Hepatocyte (in vitro differentiated cells): ENCODE results near the gene SERPINB12. TPM values are rescaled to one million over a fixed set of nuclear protein-coding genes. Genes with fewer than 3 reads are reported as not detected.

ENCODE experiments used
- DNase-seq: peaks from one replicate; pipeline ENCODE4 v3.0.0-alpha.2; 2016; ENCODE audit warnings: low spot score
- H2AFZ ChIP-seq: fragments of 200-600 bp; sonication (generic); 2 replicates; pipeline ENCODE4 v1.6.0; 2016; ENCODE audit warnings: antibody characterized with exemption, mild to moderate bottlenecking
- H3K27ac ChIP-seq: fragments of 200-600 bp; sonication (generic); 2 replicates; pipeline ENCODE4 v1.5.1; 2016; ENCODE audit warnings: mild to moderate bottlenecking
- H3K27me3 ChIP-seq: fragments of 200-600 bp; sonication (generic); 2 replicates; pipeline ENCODE4 v1.6.1; 2016
- H3K36me3 ChIP-seq: fragments of 200-600 bp; sonication (generic); replicated peaks from 2 replicates; pipeline ENCODE4 v1.5.1; 2016; ENCODE audit warnings: low read depth; ENCODE audit not compliant: insufficient read depth
- H3K4me1 ChIP-seq: fragments of 200-600 bp; sonication (generic); 2 replicates; pipeline ENCODE4 v1.5.1; 2016; ENCODE audit warnings: mild to moderate bottlenecking, moderate library complexity; ENCODE audit not compliant: insufficient read depth
- H3K4me2 ChIP-seq: fragments of 200-600 bp; sonication (generic); 2 replicates; pipeline ENCODE4 v1.6.0; 2016
- H3K4me3 ChIP-seq: fragments of 200-600 bp; sonication (generic); 2 replicates; pipeline ENCODE4 v1.5.1; 2016; ENCODE audit warnings: mild to moderate bottlenecking
- H3K79me2 ChIP-seq: fragments of 200-600 bp; sonication (generic); 2 replicates; pipeline ENCODE4 v1.6.0; 2017; ENCODE audit warnings: mild to moderate bottlenecking
- H3K9me2 ChIP-seq: fragments of 200-600 bp; sonication (generic); replicated peaks from 2 replicates; pipeline ENCODE4 v1.6.0; 2017; ENCODE audit warnings: mild to moderate bottlenecking; ENCODE audit not compliant: insufficient read depth
- H3K9me3 ChIP-seq: fragments of 200-600 bp; sonication (generic); 2 replicates; pipeline ENCODE4 v1.5.1; 2016; ENCODE audit warnings: low read depth, mild to moderate bottlenecking
- H4K20me1 ChIP-seq: fragments of 200-600 bp; sonication (generic); 2 replicates; pipeline ENCODE4 v1.6.0; 2016; ENCODE audit warnings: mild to moderate bottlenecking; ENCODE audit not compliant: insufficient read depth, poor library complexity, severe bottlenecking
- EZH2 ChIP-seq: fragments of 200-600 bp; sonication (generic); IDR thresholded peaks from 2 replicates; pipeline ENCODE4 v1.6.1; 2016; ENCODE audit warnings: antibody characterized with exemption, mild to moderate bottlenecking, borderline replicate concordance
- EZH2phosphoT487 ChIP-seq: fragments of 200-600 bp; sonication (generic); IDR thresholded peaks from one replicate; pipeline ENCODE4 v1.6.1; 2018; ENCODE audit warnings: antibody characterized with exemption, mild to moderate bottlenecking, low read depth, moderate library complexity; ENCODE audit not compliant: unreplicated experiment, severe bottlenecking
- WGBS: methylation state at CpG from one replicate; pipeline ENCODE4 v1.1.6; 2016; ENCODE audit warnings: low lambda C conversion rate; ENCODE audit errors: missing lambda C conversion rate; 5-methylcytosine and 5-hydroxymethylcytosine counted together
- polyA plus RNA-seq: library from polyadenylated mRNA; unstranded; fragments of >200 nt; fragmentation: Nextera tagmentation; extraction: Ambion mirVana; gene quantifications from 2 replicates; pipeline ENCODE4 v1.2.1, GENCODE V29; 2016
- total RNA-seq: library from RNA; depleted of rRNA; stranded (reverse); fragments of >200 nt; gene quantifications from 2 replicates; pipeline ENCODE4 v1.2.3, GENCODE V29; 2014
- TF ChIP-seq, protein P1 (sequence below): fragments of 200-600 bp; sonication (generic); IDR thresholded peaks from 2 replicates; pipeline ENCODE4 v1.5.1; 2016; ENCODE audit warnings: antibody characterized with exemption, mild to moderate bottlenecking; ENCODE audit not compliant: poor library complexity

Gene SERPINB12
- total and polyA plus RNA-seq, 2 experiments from 2014 or later: not detected

DNA sequence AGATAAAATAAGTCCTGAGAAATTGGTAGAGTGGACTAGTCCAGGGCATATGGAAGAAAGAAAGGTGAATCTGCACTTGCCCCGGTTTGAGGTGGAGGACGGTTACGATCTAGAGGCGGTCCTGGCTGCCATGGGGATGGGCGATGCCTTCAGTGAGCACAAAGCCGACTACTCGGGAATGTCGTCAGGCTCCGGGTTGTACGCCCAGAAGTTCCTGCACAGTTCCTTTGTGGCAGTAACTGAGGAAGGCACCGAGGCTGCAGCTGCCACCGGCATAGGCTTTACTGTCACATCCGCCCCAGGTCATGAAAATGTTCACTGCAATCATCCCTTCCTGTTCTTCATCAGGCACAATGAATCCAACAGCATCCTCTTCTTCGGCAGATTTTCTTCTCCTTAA lies 54.8 kb downstream of the SERPINB12 start:
- H3K36me3 ChIP-seq: no peaks in the 10 kb centered on the region
- H3K4me1 ChIP-seq: no peaks in the 10 kb centered on the region
- H3K4me3 ChIP-seq: no peak overlapping the region
- no peak for TF ChIP-seq EZH2
- TF ChIP-seq EZH2phosphoT487: no peak
- TF ChIP-seq, protein P1, sequence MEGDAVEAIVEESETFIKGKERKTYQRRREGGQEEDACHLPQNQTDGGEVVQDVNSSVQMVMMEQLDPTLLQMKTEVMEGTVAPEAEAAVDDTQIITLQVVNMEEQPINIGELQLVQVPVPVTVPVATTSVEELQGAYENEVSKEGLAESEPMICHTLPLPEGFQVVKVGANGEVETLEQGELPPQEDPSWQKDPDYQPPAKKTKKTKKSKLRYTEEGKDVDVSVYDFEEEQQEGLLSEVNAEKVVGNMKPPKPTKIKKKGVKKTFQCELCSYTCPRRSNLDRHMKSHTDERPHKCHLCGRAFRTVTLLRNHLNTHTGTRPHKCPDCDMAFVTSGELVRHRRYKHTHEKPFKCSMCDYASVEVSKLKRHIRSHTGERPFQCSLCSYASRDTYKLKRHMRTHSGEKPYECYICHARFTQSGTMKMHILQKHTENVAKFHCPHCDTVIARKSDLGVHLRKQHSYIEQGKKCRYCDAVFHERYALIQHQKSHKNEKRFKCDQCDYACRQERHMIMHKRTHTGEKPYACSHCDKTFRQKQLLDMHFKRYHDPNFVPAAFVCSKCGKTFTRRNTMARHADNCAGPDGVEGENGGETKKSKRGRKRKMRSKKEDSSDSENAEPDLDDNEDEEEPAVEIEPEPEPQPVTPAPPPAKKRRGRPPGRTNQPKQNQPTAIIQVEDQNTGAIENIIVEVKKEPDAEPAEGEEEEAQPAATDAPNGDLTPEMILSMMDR: no peak
- no peak overlapping the region for H3K27ac ChIP-seq
- no peaks in the 10 kb centered on the region for H3K9me2 ChIP-seq
- H3K9me3 ChIP-seq: no peaks in the 10 kb centered on the region
- no peak for DNase-seq
- 86% methylated on average over 14 of the region's 14 CpGs for WGBS
- H4K20me1 ChIP-seq: no peaks in the 10 kb centered on the region
- H3K27me3 ChIP-seq: no peaks in the 10 kb centered on the region
- H3K79me2 ChIP-seq: no peaks in the 10 kb centered on the region
- no peak overlapping the region for H2AFZ ChIP-seq
- no peak overlapping the region for H3K4me2 ChIP-seq

GRCh38 chr18:63603355-63603754 lies 61.2 kb downstream of the SERPINB12 start:
- Histone ChIP-seq H3K36me3 (no peaks in the 10 kb centered on the region), H3K4me1 (no peaks in the 10 kb centered on the region), H3K9me2 (no peaks in the 10 kb centered on the region), H3K4me3 (no peak overlapping the region), H3K27ac (no peak overlapping the region), H3K27me3 (no peaks in the 10 kb centered on the region), H4K20me1 (no peaks in the 10 kb centered on the region), H3K9me3 (no peaks in the 10 kb centered on the region), H3K4me2 (no peak overlapping the region), H3K79me2 (no peaks in the 10 kb centered on the region), H2AFZ (no peak overlapping the region)
- DNase-seq: no peak
- TF ChIP-seq EZH2 (no peak), EZH2phosphoT487 (no peak)
- TF ChIP-seq, protein P1: no peak
- 84% methylated on average over 1 of the region's 1 CpG for WGBS

GRCh38 chr18:63603772-63604171 lies 61.6 kb downstream of the SERPINB12 start:
- DNase-seq: no peak
- Histone ChIP-seq H3K9me3 (no peaks in the 10 kb centered on the region), H3K27ac (no peak overlapping the region), H2AFZ (no peak overlapping the region), H3K27me3 (no peaks in the 10 kb centered on the region), H3K79me2 (no peaks in the 10 kb centered on the region), H3K4me2 (no peak overlapping the region), H3K4me1 (no peaks in the 10 kb centered on the region), H3K36me3 (no peaks in the 10 kb centered on the region), H3K9me2 (no peaks in the 10 kb centered on the region), H3K4me3 (no peak overlapping the region), H4K20me1 (no peaks in the 10 kb centered on the region)
- TF ChIP-seq EZH2phosphoT487 (no peak), EZH2 (no peak)
- TF ChIP-seq, protein P1: no peak
- WGBS: 49% methylated on average over 1 of the region's 1 CpG
